Thoracic aorta endothelial cell (primary cell): Measurements from ENCODE around the gene NDRG3. TPM values are rescaled to one million over a fixed set of nuclear protein-coding genes. Genes with fewer than 3 reads are reported as not detected.

ENCODE experiments used
- small RNA-seq: library from RNA; depleted of rRNA; stranded (forward); fragments of <200 nt; gene quantifications from one replicate; pipeline ENCODE3, GENCODE V24; 2012
- total RNA-seq: library from RNA; depleted of rRNA; stranded (reverse); fragments of >200 nt; gene quantifications from 2 replicates; pipeline ENCODE4 v1.2.3, GENCODE V29; 2012

Gene NDRG3
- total RNA-seq: 22.9 and 30.2 TPM in 2 replicates

GRCh38 chr20:36745927-36746659 is at the start of gene NDRG3:
Gene NDRG3, minus strand, starts transcription at chr20:36746090. Its CDS starts 24,355 bp downstream, at chr20:36721735.

GRCh38 chr20:36773597-36774390 is 27.9 kb upstream of the NDRG3 start, which contains the start of gene DSN1:
Gene DSN1, minus strand, starts transcription at chr20:36773763. Its CDS starts 2,305 bp downstream, at chr20:36771458.

GRCh38 chr20:36645998-36646397 is 99.9 kb downstream of the NDRG3 start, which contains the start of gene SLA2:
Gene SLA2, minus strand, starts transcription at chr20:36646196. Its CDS starts 4,861 bp downstream, at chr20:36641335.

GRCh38 chr20:36605399-36606157 is 140.3 kb downstream of the NDRG3 start, which contains the start of gene RAB5IF:
Gene RAB5IF, plus strand, starts transcription at chr20:36605779. Its CDS starts 173 bp downstream, at chr20:36605952.

Small RNA genes lying within 50 kb of the gene (small RNA-seq; reads per million reads assigned to genes)
- gene RF00019: not detected

Other genes starting within 250 kb of the NDRG3 start
- gene MYL9, start 204.6 kb downstream of the NDRG3 start, total RNA-seq: 2.0 and 5.7 TPM in 2 replicates
- 18.4 and 20.2 TPM in 2 replicates for gene TGIF2, start 172.5 kb downstream of the NDRG3 start, total RNA-seq
- gene RAB5IF, start 140.3 kb downstream of the NDRG3 start, total RNA-seq: 108 and 119 TPM in 2 replicates
- not detected in 2 replicates for gene SLA2, start 99.9 kb downstream of the NDRG3 start, total RNA-seq
- gene DSN1, start 27.7 kb upstream of the NDRG3 start, total RNA-seq: 27.9 and 38.0 TPM in 2 replicates
- gene TLDC2, start 130.0 kb upstream of the NDRG3 start, total RNA-seq: not detected in 2 replicates
- gene SAMHD1, start 205.6 kb upstream of the NDRG3 start, total RNA-seq: 58.7 and 62.9 TPM in 2 replicates